Measurements from ENCODE around the gene TXNRD1.

Gene TXNRD1

GRCh38 chr12:104187446-104188155, 28.0 kb upstream of the TXNRD1 start:
- no peaks in the 10 kb centered on the region for H3K9me3 ChIP-seq (ENCODE audit: control insufficient read depth, insufficient read depth, low read depth, low read length)
- POLR2A ChIA-PET: no interaction called here
- TF ChIP-seq ZFHX2 (tag by site-specific recombination; conservative IDR thresholded peaks at IDR 0.05) (0 out of 2 replicates have a peak, but pooled peaks have one; percentile 16), ZBTB17 (tag by site-specific recombination; IDR thresholded peaks at IDR 0.05) (0 out of 2 replicates have a peak, but pooled peaks have one; percentile 16), ZNF404 (tag by site-specific recombination; IDR thresholded peaks at IDR 0.05) (no peak), ZBTB7A (tag by site-specific recombination; IDR thresholded peaks at IDR 0.05; ENCODE audit: low read depth) (no peak), ZBTB49 (tag by site-specific recombination; IDR thresholded peaks at IDR 0.05; ENCODE audit: low read depth) (no peak)
- no peaks in the 10 kb centered on the region for H3K36me3 ChIP-seq (ENCODE audit: control insufficient read depth in 2 of 2, insufficient read depth in 1 of 2, low read length in 2 of 2)
- CTCF ChIA-PET: no interaction called here
- no peaks in the 10 kb centered on the region for H3K4me1 ChIP-seq (ENCODE audit: control insufficient read depth, insufficient read depth, low read length)
- no peak overlapping the region for H3K27ac ChIP-seq (ENCODE audit: extremely low read depth, low read depth, low read length)
- no peak overlapping the region for H3K4me3 ChIP-seq (ENCODE audit: low read depth, low read length)

GRCh38 chr12:104188534-104188933, 27.0 kb upstream of the TXNRD1 start:
- H3K9me3 ChIP-seq (ENCODE audit: control insufficient read depth, insufficient read depth, low read depth, low read length): no peaks in the 10 kb centered on the region
- H3K4me1 ChIP-seq (ENCODE audit: control insufficient read depth, insufficient read depth, low read length): no peaks in the 10 kb centered on the region
- CTCF ChIA-PET: interaction anchor here (0.6 kb wide), 1 partner anchor 160 kb away, joined by 3 read pairs; no protein-coding TSS in a partner anchor
- no peaks in the 10 kb centered on the region for H3K36me3 ChIP-seq (ENCODE audit: control insufficient read depth in 2 of 2, insufficient read depth in 1 of 2, low read length in 2 of 2)
- no peak overlapping the region for H3K4me3 ChIP-seq (ENCODE audit: low read depth, low read length)
- peak; percentile 95 for TF ChIP-seq ZNF10 (tag by site-specific recombination; IDR thresholded peaks at IDR 0.05)
- TF ChIP-seq ZNF529 (tag by site-specific recombination; IDR thresholded peaks at IDR 0.05; ENCODE audit: insufficient replicate concordance): no peak
- POLR2A ChIA-PET: no interaction called here
- H3K27ac ChIP-seq (ENCODE audit: extremely low read depth, low read depth, low read length): no peak overlapping the region

- ChIA-PET POLR2A (interaction anchor here (0.6 kb wide), 1 partner anchor 15 kb away, joined by 6 read pairs; no protein-coding TSS in a partner anchor), CTCF (interaction anchor here (0.6 to 0.9 kb wide), 4 partner anchors 13 to 871 kb away, joined by 3 to 8 read pairs (median 5); no protein-coding TSS in a partner anchor)
- no peak for TF ChIP-seq GFI1B (tag by site-specific recombination; IDR thresholded peaks at IDR 0.05)
- H3K4me3 ChIP-seq (ENCODE audit: low read depth, low read length): no peak overlapping the region
- no peak overlapping the region for H3K27ac ChIP-seq (ENCODE audit: extremely low read depth, low read depth, low read length)
- no peaks in the 10 kb centered on the region for H3K36me3 ChIP-seq (ENCODE audit: control insufficient read depth in 2 of 2, insufficient read depth in 1 of 2, low read length in 2 of 2)
- H3K4me1 ChIP-seq (ENCODE audit: control insufficient read depth, insufficient read depth, low read length): no peaks in the 10 kb centered on the region
- no peaks in the 10 kb centered on the region for H3K9me3 ChIP-seq (ENCODE audit: control insufficient read depth, insufficient read depth, low read depth, low read length)
Measured at GRCh38 chr12:104189915-104190555, 25.5 kb upstream of the TXNRD1 start.

GRCh38 chr12:104190641-104191176, 24.9 kb upstream of the TXNRD1 start:
- Histone ChIP-seq H3K27ac (ENCODE audit: extremely low read depth, low read depth, low read length) (no peak overlapping the region), H3K4me1 (ENCODE audit: control insufficient read depth, insufficient read depth, low read length) (no peaks in the 10 kb centered on the region), H3K36me3 (ENCODE audit: control insufficient read depth in 2 of 2, insufficient read depth in 1 of 2, low read length in 2 of 2) (no peaks in the 10 kb centered on the region), H3K4me3 (ENCODE audit: low read depth, low read length) (no peak overlapping the region), H3K9me3 (ENCODE audit: control insufficient read depth, insufficient read depth, low read depth, low read length) (no peaks in the 10 kb centered on the region)
- CTCF ChIA-PET: interaction anchor here (0.6 to 0.9 kb wide), 2 partner anchors 13 to 871 kb away, joined by 4 to 6 read pairs; no protein-coding TSS in a partner anchor
- POLR2A ChIA-PET: no interaction called here
- TF ChIP-seq ZNF10 (tag by site-specific recombination; IDR thresholded peaks at IDR 0.05) (peak; percentile 99), ZNF121 (tag by site-specific recombination; IDR thresholded peaks at IDR 0.05) (peak; percentile 64), ZNF571 (tag by site-specific recombination; IDR thresholded peaks at IDR 0.05) (no peak), ZNF580 (tag by site-specific recombination; IDR thresholded peaks at IDR 0.05) (0 out of 2 replicates have a peak, but pooled peaks have one; percentile 40)
